GM19351 (cell line): Measurements from ENCODE around the gene LOXHD1.

Source experiments
- ATAC-seq: cut with Tn5 transposase; IDR thresholded peaks from one replicate; pipeline ENCODE4 v1.9.1; 2021; ENCODE audit warnings: mild to moderate bottlenecking, moderate library complexity; ENCODE audit not compliant: unreplicated experiment

Gene LOXHD1

DNA sequence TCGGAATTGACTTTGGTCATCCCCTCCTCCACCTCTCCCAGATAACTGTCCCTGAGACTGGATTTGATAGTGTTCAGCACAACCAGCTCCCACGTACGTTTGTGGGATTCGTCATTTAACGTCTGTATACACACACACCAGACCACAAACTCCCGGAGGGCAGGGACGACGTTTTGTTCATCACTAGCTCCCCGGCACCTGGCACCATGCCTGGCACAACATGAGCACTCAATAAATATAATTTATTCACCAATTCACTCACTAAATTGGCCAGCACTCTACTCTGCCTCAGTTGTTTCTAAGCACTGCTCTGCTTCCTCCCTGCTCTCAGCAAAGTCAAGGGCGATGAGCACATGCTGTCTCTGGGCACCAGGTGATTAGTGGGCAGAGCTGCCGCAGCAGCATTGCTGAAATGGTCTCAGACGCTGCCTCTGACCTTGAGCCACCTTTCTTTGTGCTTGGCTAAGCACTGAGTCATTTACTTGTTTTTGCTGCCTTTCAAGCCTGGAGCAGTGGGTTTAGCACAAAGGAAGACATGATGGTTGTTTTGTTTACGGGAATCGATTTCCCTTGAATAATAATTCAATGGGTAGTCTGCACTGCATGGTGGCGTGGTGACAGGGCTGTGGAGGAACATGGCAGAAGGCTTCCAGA, 19.3 kb upstream of the LOXHD1 start:
- ATAC-seq: no peak

DNA sequence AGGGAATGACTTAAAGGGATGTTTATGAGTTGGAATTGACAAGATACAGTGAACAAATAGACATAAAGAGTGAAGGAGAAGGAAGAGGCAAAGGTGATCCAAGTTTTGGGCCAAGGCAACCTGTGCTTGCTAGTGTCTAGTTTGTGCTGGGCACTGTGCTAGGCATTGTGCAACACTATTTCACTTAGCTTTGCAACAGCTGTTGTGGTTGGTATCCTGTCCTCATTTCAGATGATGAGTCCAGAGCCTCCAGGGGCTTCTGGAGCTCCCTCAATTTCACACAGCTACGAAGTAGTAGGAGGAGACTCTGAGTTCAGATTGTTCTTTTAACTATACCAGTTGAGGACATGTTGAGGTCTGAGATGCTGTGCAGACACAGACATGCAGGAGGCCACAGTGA, 18.1 kb upstream of the LOXHD1 start:
- ATAC-seq: no peak

DNA sequence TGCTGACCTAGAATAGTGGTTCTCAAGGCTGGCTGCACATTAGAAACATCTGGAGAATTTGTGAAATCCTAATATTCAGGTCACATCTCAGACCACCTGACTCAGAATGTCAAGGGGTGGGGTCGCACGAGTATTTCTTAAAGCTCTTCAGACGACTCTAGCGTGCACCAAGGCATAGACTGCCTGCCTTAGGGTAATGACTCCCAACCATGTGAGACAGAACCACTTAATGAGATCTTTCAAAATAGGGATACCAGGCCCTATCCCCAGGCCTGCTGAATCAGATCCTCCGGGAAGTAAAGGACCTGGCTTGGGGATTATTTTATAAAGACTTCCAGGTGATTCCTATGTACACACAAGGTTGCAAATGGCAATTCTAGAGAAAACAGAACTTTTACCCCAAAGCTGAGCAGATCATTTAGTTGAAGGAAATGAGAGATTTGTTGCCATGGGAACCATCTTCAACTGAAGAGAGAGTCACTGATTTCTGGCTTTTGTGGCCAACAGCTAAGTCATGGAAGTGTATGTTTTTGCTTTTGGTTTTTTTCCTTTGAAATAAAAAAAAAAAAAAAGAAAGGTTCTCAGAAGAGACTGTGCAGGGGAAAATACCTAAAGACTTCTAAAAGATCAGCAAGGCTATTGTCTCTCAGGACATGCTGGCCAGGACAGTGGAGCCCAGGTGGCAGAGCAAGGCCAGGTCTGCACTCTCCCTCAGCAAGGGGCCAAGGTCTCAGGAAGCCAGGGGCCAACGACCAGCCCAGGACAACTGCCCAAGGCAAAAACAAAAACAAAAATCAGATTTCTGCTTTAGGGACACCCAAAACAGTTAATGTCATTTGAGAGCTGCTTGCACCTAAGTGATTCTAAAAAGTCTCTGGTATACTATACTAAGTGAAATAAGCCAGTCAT, 15.3 kb upstream of the LOXHD1 start:
- ATAC-seq: no peak

DNA sequence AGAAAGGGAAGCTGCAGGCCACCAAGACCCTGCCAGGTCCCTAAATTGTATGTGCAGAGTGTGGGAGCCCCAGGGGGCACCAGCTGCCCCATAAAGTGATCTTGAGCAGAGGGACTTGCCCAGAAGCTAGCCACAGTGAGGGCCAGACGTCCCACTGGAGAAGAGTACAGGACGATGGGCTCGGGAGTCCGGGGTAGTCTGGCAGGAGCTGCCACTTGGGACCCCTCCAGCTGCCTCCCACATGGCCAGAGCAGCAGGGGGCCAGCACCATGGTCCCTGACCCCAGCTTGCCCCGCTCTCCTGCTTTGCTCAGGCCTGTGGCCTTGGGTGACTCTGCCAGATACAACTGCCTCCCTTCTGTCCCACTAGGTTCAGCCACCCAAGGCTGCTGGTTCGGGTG, 11.7 kb upstream of the LOXHD1 start:
- ATAC-seq: no peak

DNA sequence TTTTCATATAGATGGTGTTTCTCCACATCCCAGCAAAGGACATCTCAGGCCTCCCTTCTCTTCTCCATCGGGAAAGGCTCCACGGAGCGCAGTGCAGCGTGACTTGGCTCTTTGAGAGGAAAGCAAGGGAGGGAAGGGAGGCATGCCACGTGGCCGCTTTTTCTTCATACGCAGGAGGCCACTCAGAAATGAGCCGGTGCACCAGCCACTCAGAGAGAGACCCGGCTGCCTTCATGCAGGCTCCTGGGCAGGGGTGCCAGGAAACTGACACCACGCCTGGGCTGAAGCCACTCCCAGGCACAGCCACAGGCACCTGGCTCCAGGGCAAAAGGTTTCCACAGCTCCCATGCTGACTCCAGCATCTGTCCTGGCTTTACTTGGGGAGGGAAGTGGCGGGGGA, 11.1 kb upstream of the LOXHD1 start:
- ATAC-seq: no peak

DNA sequence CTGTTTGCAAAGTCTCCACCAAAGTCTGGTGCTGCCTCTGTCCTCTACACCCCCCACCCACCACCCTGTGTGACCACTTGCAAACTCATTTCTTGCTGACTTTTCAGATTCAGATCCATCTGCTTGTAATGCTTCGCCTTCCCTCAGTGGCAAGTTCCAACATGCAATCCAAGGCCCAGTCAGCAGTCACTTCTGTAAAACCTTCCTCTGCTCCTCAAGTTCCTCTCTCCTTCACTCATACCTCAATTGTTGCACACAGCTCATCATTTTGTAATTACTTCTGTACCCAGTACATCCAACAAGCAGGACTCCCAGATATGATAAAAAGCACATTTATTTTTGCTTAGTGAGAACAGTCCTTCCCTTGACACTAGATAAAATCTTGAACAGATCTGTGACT, 6.5 kb upstream of the LOXHD1 start:
- ATAC-seq: no peak

DNA sequence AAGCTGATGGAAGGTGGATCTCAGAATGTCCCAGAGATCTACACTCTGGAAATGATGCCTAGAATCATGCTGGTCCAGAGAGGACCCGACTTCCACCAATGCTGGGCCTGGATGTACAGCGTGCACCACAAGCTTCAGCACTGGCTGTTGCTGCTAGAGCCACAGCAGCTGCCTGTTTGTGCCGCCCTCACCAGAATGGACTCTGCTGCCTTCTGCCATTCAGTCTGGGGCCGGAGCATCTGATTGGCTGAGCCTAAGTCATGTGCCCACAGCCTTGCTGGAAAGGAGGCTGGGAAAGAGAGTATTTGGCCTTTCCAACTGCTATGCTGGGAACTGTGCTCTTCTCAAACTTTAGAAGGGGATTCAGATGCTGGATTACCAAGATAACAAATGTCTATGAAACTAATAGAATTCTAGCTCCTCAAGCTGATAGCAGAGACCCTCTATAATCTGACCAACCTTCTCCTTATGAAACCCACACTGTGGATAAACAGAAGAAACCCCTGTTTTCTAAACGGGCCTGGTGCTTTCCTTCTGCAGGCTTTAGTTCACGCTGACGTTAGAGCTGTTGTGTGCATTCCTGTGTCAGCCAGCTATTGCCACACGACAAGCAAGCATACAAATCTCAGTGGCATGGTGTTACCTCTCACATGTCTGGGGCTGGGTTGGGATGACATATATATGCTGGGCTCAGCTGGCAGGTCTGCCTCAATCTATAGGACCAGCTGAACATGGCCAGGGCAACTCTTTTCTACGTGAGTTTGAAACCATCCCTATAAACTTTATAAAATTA, 4.1 kb upstream of the LOXHD1 start:
- ATAC-seq: no peak

DNA sequence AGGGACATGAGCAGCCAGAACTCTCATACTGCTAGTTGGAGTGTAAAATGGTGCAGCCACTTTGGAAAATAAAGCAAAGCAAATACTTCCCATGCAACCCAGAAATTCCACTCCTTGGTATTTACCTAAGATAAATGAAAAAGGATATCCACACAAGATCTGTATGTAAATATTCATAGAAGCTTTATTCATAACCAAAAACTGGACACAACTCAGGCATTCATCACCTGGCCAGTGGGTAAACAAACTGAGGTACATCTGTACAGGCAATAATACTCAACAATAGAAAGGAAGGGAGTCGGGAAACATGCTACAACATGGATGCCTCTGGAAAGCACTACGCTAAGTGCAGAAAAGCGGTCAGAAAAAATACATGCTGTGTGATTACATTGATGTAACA, 2.5 kb upstream of the LOXHD1 start:
- no peak for ATAC-seq

DNA sequence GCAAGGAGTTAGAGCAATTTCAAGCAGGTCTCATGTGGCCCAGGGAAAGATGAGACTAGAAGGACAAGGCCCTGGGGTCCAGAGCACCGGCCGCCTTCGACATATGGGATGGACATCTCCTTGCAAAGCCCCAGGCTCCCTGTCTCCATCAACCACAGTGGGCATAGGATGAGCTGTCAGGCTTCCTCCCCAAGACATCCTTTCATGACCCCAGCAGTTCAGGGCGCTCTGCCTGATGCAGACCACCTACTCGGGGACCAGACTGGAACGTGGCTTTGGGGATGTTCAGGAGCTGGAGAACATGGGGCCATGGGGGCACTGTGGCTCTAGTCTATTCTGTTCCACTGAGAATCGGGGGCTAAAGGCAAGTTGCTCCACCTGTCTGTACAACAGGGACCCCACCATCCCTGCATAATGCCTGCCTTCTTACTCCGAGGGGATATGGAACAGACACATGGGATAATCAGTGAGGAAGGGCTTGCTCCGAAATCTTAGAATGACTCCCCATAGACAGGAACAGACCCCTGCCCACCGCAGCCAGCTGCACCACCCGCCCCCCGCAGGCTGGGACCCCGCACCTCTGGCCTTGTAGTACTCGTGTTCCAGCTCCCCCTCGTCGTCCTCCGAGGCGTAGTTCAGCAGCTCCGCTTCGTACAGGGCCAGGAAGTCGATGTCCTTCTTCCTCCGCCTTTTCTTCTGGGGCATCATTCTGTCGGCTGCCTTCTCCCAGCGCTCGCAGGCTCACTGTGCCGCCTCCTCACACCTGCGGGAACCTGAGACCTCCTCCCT, 500 bp downstream of the LOXHD1 start:
- no peak for ATAC-seq

DNA sequence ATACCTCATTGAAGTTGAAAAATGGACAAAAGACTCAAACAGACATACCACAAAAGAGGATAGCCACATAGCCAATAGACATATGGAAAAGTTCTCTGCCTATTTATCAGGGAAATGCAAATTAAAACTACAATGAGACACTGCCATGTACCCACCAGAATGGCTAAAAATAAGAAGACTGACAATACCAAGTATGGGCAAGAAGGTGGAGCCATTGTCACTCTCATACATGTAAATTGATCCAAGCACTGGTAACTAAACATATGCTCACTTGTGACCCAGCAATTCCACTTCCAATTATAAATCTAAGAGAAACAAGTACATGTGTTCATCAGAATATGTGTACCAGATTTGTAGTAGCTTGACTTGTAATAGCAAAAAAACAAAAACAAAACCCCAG, 4.6 kb downstream of the LOXHD1 start:
- ATAC-seq: no peak

DNA sequence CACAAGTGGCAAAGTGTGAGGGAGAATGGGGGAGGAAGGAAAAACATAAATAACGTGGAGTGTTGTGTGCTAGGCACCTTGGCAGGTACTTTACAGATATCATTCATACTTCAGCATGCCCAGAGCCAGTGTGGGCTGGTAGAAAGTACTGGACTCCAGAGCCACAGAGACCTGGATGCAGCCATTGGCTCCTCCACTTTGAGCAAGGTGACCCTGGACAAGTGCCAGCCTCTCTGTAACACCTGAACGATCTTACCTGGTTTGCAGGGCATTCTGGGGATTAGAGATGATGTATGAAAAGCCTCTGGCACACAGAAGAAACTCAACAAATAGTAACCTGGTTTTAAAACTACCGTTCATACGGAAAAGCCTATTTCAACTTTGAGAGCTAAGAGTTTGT, 6.3 kb downstream of the LOXHD1 start:
- ATAC-seq: no peak

DNA sequence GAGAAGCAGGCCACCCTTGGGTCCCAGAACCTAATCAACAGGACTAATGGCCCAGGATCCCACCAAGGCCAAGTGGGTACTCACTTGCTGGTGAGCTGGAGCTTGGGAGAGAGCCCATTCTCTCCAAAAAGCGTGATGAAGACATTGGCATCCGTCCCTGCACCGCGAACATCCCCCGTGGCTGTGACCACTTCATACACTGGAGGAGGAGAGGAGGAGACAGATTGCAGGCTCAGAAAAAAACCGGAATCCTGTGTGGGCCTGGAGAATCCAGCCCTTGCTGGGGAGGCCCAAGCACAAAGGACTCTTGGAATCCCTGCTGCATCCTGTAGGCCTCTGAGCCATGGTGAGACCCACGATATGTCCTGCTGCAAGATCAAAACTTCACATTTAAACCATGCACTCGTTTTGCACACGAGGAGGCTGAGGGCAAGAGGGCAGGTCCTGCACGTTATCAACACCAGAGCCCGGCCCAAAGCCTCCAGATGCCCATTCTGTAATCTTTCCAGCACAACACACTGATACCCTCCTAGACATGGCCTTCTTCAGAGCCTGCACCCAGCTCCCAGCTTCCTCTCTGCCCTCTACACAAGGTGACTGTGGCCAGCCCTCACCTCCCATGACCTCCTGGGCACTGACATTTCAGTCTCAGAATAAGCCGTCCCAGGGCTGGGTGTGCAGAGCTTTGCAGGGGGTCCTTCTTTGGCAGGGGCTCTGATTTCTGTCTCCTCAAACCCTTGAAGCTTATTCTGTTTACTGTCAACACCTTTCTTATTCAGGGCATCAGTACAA, 7.8 kb downstream of the LOXHD1 start:
- no peak for ATAC-seq

DNA sequence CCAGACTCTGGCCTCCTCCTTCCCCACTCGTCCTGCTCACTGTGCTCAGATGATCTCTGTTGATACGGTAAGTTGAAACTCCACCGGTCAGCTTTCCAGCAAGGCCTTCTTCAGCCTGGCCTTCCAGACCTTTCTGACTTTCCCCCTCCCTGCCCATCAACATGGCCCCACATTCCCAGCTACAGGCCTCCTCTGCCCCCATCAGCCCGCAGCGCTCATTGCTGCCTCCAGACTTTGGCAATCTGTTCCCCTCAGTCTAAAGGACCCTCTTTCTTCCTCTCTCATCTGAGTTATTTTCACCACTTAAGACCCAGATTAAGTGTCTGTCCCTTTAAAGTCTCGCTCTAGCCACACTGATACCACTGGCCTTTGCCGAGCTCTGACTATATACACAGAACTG, 10.6 kb downstream of the LOXHD1 start:
- ATAC-seq: no peak

DNA sequence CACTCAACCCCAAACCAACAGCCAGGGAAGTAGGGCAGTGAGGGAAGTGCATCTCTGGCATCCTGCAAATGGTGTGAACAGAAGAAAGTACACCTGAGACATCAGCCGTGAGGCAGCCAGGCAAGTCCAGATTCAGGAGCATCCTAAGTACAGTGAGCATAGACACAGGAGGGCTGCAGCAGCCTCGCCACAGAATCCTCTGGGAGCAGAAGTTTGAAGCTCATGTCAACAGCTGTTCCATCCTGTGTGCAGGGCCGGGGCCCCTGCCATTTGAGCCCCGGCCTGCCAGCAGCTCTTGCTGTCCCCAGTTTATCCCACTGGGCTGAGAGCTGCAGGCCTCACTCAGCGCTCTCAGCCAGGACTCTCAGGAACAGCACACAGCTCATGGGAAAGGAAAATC, 14.5 kb downstream of the LOXHD1 start:
- ATAC-seq: no peak

DNA sequence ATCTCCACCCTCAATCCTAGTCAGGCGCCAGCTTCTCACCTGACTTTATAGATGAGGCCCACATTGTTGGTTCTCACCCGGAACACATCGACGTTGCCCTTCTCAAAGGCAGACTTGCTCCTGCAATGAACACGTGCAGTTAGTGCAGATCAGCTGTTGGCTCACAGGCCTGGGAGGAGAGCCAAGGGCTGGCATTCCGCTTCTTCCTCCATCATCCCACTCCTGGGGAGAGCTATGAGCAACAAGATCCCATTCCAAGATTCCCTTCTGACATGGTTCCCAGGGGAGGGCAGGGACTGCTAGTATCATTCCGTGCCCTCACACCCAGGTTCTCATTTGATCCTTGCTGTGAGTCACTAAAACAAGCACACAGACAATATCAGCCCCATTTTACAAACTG, 15.1 kb downstream of the LOXHD1 start:
- no peak for ATAC-seq

DNA sequence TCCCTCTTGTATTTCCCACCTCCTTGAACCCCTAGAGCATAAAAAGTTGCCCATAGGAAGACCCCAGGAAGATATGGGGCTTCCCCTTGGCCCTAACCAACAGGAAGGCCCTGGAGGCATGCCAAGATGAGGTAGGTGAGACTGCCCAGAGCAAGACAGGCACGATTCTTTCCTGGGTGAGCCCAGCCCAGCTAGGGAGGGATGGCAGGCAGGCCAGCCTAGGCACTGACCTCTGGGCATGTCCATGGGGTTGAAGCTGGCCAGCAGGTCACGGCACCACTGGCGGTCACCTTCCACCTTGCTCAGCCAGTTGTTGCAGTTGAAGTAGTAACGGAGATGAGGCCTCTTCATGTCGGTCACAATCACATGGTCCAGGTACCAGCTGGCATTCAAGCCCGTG, 17.6 kb downstream of the LOXHD1 start:
- no peak for ATAC-seq

DNA sequence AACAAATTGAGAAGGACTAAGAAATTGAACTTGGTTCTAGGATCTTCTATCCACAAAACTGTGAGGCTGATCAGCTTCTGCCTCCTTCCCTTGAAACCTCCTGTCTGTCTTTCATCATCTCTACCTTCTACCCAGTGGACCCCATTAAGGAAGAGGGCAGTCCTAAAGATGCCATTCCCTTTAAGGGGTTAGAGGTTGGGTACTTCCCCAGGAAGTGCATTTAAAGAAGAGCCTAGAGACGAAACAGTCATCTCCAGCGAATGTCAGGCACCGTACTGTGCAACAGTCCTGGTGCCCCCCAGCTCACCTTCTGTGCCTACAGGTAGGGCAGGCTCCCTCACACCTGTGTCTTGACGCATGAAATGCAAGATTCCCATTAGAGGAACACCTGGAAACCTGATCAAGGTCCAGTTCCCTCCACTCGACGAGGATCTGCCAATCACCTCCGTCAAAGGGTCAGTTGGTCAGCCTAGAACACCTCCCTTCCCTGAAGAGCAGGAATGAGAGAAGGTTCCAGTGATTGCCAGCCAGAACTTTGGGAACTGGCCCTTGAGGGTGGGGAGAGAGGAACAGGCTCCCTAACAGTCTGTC, 20.9 kb downstream of the LOXHD1 start:
- no peak for ATAC-seq

DNA sequence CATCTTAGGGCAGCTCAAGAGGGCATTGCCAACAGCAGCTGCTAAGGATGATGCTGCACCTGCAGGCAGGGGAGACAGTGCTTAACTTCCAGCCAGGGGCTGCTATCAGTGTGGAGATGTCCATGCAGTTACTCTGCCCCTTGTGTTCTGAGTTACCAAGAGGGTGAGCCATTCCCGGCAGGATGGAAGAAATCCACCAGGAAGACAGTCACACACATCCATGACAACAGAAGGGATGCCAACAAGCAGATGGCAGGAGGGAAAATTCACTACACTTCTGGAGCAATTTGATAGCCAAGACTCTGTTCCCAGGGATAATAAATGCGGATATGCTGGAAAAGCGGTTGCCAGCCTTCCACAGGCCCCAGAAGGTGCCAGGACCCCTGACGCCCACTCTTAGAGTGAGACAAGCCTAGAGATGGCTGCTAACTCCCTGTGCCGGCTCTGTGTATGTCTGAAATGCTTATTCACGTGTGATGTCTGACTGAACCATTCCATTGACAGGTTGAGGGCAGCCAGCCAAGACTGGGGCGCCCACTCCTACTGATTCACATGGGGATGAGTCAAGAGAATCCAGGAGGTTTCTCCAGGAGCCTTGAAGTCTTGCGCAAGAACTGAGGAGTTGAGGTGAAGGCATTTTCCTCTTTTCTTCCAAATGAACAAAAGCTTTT, 24.5 kb downstream of the LOXHD1 start:
- no peak for ATAC-seq

DNA sequence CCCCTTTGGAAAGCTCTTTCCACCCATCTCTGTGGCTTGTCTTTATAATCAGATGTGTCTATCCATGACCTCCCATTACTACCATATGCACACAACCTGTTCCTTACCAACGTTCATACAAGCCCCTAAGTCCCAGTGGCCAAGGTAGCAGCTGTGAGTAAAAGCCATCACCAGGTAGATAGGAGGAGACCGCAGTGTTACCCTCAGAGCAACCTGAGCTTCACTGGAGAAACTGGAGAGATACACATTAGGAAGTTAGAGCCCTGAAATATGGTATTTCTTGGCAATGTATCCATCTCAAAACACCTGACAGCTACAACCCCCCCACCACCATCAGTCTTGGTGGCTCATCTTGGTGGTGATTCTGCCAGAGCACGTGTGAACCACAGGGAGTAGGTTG, 26.0 kb downstream of the LOXHD1 start:
- no peak for ATAC-seq
